Measurements from ENCODE around the gene AGPAT3. TPM values are rescaled to one million over a fixed set of nuclear protein-coding genes. Genes with fewer than 3 reads are reported as not detected.

AGPAT3 gene
- total RNA-seq, 1 donor from 2014 or later: 84.7 TPM

DNA sequence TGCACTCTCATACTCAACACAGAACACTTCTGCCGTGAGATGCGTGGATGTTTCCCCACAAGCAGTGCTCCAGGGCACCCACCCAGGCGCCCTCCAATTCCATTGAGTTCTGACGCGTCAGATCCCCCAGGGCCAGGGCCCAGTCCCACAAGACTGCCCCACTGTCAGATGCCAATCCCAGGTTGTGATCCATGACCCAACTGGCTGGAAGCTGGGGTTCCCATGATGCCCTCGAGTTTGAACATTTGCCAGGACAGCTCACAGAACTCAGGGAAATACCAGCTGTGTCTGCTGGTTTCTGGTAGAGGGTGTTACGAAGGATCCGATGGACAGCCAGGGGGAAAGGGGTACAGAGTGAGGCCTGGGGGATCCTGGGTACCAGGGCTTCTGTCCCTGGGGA is 58.4 kb downstream of the AGPAT3 start:
- DNase-seq (ENCODE audit: low spot score): no peak

DNA sequence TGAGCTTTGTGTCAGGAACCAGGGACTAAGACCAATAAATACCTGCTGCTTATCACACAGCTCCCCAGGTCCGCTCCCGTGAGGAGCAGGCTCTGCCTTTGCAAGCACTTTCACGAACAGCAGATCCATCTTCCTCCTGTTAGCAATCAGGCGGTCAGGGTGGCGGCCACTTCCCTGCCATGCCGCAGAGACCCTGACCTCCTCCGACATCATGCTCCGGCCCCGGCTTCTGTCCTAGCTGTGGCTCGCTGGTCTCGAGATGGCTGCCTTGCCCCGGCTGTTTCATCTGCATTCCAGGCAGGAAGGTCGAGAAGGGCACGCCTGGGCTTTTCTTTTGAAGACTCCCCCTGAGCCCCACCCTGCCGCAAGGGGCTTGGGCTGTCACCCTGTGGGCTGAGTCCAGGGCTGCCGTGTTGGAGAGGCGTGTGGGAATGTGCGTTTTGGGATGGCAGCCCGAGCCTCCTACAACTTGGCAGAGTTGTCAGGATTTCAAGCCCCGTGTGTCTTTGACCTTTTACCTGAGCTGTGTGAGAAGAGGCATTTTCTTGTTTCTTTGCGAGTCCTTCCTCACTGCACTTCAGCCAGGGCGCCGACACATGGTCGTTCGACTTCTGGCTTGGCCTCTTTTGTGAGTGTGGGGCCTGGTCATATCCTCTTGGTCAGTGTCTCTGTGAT is 59.5 kb downstream of the AGPAT3 start:
- DNase-seq (ENCODE audit: low spot score): no peak

GRCh38 chr21:43925096-43925481 is 60.1 kb downstream of the AGPAT3 start:
- no peak for DNase-seq (ENCODE audit: low spot score)

DNA sequence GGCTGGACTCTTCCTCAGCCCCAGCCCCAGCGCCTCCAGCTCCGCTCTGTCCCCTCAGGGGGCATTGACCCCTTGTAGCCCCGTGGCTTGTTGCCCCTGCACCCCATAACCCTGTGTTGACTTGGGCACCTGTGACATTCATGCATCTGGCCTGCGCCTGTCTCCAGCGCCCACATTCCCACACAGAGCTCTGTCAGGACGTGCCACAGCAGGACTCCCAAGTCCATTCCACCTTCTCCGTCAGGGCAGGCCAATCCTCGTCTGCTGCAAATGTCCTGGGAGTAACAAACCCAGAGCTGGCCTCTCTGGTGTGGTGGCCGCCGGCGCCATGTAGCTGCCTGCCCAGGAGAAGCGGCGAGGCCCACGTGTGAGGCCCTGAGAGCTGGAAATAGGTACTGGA is 60.6 kb downstream of the AGPAT3 start:
- DNase-seq (ENCODE audit: low spot score): no peak

DNA sequence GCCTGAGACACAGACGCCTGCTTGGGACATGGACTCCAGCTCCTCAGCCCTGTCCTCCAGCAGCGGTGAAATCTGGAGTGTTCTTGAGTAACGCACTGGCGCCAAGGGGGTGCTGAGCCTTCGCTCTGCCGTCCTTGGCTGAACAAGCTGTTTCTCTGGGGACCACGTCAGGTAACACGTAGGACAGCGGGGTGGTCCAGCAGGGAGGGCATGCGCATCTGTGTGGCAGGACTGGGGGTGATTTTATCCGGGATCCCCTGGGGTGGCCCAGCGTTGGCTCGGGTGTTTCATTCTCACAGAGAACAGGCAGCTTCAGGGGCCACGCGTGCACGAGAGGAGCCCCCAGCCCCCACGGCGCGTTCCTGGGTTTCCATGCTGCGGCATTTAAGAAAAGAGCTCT is 61.2 kb downstream of the AGPAT3 start:
- no peak for DNase-seq (ENCODE audit: low spot score)

GRCh38 chr21:43927591-43928221 is 62.7 kb downstream of the AGPAT3 start:
- no peak for DNase-seq (ENCODE audit: low spot score)

DNA sequence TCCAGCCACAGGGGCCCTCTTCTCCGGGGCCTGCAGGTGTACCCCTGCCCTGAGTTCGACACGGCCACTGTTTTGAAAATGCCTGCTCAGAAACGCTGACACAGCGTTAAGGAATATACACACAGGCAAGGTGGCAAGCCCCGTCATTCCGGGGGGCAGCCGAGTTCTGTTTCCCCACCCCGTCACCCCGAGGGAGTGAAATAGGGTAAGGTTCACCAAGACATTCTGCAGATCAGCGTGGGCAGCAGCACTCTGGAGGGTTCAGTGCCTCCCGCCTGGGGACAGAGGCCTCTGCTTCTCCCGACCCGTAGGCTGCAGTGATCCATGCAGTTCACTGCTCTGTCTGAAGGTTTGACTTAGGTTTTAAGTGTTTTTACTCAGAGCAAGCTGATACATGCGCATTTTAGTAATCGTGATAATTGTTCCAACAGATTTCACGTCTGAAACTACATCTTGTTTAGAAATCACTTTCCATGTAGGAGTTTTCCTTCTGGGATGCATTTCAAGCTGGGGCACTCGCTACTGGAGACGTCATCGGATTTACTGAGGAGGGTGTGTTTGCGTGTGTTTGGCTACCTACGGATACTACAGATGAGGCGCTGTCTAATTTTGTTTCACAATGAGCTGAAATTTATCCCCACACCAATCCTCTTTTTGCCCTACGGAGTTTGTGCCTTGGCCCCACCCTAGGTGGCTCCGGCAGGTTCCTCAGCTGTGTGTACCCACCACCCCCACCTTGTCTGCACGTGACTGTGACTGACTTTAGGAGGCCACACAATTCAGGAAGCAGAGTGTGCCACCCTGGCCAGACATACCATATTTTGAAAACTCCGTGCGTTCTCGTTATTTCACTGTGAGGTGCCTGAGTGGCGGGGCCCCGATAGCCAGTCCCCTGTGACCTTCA is 63.5 kb downstream of the AGPAT3 start:
- no peak for DNase-seq (ENCODE audit: low spot score)

- DNase-seq (ENCODE audit: low spot score): no peak
Measured at GRCh38 chr21:43929217-43929971, 64.4 kb downstream of the AGPAT3 start.

DNA sequence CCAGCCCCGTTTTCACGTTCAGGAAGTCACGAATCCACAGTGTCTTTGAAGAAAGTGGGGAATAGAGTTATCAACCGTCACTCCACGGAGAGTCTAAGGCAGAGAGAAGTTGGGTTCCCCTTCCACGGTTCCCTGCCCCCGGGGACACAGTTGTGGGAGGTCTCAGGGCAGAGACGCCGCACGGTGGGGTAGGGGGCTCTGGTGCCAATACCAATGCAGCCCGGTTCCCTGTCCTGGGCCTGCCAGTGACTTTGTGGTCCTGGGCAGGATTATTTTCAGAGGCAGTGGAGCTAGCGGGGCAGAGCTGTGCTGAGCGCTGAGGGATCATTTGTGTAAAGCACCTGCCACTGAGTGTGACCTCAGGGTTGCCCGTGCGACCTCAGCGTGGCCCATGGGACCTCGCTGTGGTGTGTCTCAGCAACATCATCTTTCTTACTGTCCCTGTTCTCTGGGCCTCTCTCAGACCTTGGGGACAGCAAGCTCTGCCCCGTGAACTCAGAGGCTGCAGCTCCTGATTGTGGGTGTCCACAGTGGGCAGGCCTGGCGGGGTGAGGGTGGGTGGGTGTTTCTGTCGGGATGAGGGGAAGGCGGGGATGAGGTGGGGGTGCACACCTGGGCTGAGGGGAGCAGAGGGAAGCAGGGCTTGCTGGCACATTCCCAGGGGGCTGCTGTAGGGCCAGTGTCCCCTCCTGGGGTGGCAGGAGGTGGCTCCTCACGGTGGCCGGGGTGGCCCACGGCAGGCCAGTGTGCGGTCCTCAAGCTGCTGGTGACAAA is 65.2 kb downstream of the AGPAT3 start:
- DNase-seq (ENCODE audit: low spot score): no peak

DNA sequence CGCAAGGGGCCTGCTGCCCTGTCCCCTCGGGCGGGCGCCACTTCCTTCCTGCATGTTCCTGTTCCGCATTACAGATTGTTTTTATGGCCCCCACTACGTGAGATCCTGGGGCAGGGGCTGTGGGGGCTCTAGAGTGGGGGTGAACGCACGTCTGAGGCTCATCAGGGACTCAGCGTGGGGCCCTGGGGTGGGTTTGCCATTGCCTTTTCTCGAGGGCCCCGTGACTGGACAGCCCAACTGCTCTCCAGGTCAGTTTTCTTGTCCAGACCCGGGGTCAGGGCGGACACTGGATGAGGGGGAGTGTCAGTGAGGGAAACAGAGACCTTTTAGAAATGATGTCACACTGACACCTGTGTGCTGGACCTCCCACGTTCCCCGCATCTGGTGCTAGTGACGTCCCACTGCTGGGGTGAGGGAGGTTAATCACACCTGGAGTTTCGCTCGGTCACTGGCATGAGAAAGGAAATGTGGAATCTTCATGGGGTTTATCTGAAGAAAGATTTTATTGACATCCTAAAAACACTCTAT is 65.9 kb downstream of the AGPAT3 start:
- DNase-seq (ENCODE audit: low spot score): no peak

GRCh38 chr21:43931489-43931888 is 66.5 kb downstream of the AGPAT3 start:
- DNase-seq (ENCODE audit: low spot score): no peak

DNA sequence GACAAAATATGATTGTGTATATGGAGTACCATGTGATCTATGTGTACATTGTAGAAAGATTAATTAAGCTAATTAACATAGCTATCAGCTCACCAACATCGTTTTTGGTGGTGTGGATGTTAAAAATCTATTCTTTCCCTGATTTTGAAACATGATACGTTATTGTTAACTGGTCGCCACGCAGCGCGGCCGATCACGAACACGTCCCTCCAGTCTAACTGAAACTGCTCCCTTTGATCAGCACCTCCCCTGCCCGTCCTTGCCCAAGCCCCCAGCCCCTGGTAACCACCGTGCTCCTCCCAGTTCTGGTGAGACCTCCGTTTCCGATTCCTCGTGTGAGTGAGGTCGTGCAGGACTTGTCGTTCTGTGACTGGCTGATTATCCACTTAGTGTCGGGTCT is 67.0 kb downstream of the AGPAT3 start:
- DNase-seq (ENCODE audit: low spot score): no peak

- no peak for DNase-seq (ENCODE audit: low spot score)
Measured at GRCh38 chr21:43933199-43933598, 68.2 kb downstream of the AGPAT3 start.

- DNase-seq (ENCODE audit: low spot score): no peak
Measured at GRCh38 chr21:43933680-43934079, 68.7 kb downstream of the AGPAT3 start.

DNA sequence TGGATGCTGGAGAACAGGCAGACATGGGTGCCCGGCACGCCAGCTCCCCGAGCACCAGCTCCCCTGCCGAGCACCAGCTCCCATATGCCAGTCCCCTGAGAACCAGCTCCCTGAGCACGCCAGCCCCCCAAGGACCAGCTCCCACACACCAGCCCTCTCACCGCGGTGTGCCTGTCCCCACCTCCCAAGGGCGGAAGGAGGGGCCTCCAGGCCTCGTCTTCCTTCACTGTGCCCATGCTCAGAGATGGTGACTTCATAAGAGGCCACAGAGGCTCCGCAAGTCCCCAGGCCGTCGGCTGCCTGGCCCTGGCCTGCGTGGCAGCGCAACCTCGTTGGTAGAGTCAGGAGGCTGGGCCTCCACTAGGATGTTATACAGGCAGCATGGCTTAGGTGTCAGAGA is 69.1 kb downstream of the AGPAT3 start:
- DNase-seq (ENCODE audit: low spot score): no peak

DNA sequence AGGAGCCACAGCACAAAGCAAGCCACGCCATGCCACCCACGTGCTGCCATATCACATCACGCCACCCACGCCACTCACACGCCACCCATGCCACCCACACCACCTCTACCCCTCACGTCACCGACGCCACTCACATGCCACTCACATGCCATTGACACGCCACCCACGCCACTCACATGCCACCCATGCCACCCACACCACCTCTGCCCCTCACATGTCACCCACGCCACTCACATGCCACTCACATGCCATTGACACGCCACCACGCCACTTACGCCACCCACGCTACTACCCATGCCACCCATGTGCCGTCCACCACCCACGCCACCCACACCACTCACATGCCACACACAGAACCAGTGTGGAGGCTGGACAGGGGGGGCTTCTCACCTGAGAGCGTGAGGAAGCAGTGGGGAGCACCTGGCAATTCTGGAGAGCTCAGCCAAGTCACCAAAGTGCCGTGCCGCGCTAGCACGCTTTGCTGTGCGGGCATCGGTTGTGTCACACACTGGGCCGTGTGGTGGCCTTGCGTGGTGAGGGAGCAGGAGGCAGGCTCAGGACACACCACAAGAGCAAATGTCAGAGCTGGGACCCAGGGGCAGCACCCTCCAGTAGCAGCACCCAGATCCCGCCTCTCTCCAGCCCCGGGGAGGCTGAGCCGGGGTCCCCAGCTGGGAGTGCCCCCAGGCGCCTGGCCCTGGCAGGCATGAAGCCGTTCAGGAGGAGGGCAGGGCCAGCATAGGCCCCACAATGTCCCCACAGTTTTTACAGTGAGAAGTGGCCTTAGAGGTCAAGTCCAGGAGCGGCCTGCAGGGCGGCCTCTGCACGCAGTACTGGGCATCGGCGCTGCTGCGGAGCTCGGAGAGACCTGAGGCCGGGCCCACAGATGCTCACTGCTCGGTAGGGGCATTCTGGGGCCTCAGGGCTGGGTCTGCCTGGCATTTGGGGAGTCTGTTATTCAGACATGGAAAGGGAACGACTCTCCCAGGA is 70.0 kb downstream of the AGPAT3 start:
- no peak for DNase-seq (ENCODE audit: low spot score)

- no peak for DNase-seq (ENCODE audit: low spot score)
Measured at GRCh38 chr21:43935711-43936110, 70.7 kb downstream of the AGPAT3 start.

DNA sequence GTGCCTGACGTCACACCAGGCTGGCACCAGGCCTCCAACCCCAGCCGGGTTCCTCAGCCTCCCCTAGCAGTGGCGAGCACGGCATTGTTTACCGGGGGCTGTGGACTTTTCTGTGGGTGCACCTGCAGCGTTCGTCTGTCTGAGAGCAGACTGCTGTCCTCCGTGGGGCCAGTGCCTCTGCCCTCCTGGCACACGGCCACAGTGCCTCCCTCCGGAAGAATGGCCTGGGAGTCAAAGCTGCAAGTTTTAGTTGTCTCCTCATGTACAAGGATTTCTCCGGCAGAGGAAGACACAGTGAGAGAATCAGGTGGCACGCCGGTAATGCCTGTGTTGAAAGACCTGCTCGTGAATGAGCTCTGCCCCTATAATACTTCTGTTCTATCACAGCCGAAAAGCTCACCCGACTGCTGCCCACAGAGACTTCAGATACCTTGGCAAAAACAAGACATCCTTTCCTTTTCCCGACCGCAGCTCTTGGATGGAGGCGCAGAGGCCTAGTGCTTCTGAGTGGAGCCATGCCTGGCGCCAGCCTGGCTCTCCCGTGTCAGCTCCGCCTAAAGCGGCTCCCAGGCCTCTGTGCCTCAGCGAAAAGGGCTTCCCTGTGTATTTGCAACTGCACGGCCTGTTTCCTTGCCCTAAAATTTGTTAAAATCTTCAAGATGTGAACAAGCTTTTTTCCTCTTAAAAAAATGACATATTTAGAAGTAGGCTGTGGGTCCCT is 71.4 kb downstream of the AGPAT3 start:
- DNase-seq (ENCODE audit: low spot score): no peak

Measured in ureter (tissue), 1 donor.